ENCODE data around the gene NMNAT2.
"Not testable (repeated sequence)": the region's sequence is repeated elsewhere in the genome, so short reads cannot be mapped to it uniquely, and the experiment has no call there.

NMNAT2 gene

DNA sequence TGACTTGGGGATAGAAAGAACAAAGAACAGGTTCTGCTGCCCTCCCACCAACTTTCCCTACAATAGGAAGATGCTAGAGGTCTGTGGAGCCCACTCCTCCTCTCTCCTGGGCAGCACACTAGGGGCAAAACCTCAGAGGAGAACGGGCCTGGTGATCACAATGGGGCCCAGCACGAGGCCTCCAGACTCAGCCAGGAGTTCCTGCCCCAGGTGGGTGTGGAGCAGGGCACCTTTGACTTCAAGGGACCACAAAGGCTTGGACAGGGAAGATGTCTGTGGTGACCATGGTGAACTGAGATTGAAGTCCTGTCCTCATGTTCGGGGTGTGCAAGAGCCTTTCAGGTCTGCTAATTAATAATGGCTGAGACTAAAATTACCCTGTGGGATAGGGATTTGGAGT lies 143.3 kb downstream of the NMNAT2 start:
- TF ChIP-seq ZFP3 (CRISPR knock-in tag; IDR thresholded peaks at IDR 0.05): no peak
- TF ChIP-seq ZNF70 (CRISPR knock-in tag; IDR thresholded peaks at IDR 0.05): no peak
- TF ChIP-seq, protein P1, sequence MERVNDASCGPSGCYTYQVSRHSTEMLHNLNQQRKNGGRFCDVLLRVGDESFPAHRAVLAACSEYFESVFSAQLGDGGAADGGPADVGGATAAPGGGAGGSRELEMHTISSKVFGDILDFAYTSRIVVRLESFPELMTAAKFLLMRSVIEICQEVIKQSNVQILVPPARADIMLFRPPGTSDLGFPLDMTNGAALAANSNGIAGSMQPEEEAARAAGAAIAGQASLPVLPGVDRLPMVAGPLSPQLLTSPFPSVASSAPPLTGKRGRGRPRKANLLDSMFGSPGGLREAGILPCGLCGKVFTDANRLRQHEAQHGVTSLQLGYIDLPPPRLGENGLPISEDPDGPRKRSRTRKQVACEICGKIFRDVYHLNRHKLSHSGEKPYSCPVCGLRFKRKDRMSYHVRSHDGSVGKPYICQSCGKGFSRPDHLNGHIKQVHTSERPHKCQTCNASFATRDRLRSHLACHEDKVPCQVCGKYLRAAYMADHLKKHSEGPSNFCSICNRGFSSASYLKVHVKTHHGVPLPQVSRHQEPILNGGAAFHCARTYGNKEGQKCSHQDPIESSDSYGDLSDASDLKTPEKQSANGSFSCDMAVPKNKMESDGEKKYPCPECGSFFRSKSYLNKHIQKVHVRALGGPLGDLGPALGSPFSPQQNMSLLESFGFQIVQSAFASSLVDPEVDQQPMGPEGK (CRISPR knock-in tag; IDR thresholded peaks at IDR 0.05; ENCODE audit: borderline replicate concordance): no peak
- no peak for ATAC-seq

DNA sequence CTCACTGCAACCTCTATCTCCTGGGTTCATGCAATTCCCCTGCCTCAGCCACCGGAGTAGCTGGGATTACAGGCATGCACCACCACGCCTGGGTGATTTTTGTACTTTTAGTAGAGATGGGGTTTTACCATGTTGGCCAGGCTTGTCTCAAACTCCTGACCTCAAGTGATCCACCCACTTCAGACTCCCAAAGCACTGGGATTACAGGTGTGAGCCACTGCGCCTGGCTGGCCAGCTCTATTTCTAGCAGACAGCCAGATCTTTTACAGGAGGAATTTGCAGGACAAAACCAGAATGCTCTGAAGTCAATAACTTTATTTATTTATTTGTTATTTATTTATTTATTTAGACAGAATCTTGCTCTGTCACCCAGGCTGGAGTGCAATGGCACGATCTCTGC lies 144.2 kb downstream of the NMNAT2 start:
- not testable (repeated sequence) for ATAC-seq

DNA sequence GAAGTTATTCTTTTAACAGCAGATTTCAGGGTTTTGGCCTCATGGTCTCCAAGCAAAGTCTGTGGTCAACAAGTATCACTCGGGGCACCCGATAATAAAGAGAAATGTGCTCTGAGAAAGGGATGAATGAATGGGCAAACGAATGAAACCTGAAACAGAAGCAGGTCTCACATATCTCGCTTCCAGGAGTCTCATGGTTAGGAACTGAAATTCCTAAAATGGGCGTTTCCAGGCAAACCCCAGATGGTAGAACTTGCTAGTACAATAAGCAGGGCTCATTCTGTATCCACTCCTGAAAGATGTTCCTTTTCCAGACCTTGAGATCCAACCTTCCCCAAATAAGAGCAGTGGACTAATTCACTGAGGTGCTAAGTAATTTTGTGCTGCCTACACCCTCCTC lies 144.9 kb downstream of the NMNAT2 start:
- TF ChIP-seq ZFP3 (CRISPR knock-in tag; IDR thresholded peaks at IDR 0.05): no peak
- 0 out of 2 replicates have a peak, but pooled peaks have one; percentile 5 for TF ChIP-seq OSR1 (CRISPR knock-in tag; IDR thresholded peaks at IDR 0.05)
- no peak for TF ChIP-seq PPARA (CRISPR knock-in tag; IDR thresholded peaks at IDR 0.05; ENCODE audit: borderline replicate concordance)
- no peak for TF ChIP-seq CSDC2 (CRISPR knock-in tag; IDR thresholded peaks at IDR 0.05)
- ATAC-seq: no peak

DNA sequence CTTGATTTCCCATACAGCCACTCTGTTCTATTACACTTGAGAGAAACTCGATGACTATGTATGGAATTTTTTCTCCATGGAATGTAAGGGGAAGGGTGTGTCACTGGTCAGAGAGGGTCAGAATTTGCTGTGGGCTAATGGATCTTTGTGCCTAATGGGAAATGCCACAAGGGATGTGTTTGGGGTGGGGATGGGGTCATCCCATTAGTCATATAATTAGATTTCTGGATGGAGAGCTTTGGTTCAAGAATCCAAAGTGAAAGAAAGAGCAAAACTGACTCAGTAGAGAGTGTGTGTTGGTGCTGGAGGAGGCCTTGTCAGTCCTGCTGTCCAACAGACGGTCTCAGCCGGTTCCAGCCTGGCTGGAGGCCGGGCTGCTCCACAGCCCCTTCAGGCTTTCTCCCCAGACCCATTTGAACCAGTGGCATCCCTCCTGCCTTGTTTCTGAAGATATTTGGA lies 145.8 kb downstream of the NMNAT2 start:
- 0 out of 2 replicates have a peak, but pooled peaks have one; percentile 53 for TF ChIP-seq ZC3H10 (CRISPR knock-in tag; IDR thresholded peaks at IDR 0.05)
- no peak for TF ChIP-seq ARNTL (CRISPR knock-in tag; IDR thresholded peaks at IDR 0.05; ENCODE audit: borderline replicate concordance, low read depth)
- TF ChIP-seq BACH2 (CRISPR knock-in tag; IDR thresholded peaks at IDR 0.05; ENCODE audit: borderline replicate concordance): no peak
- no peak for TF ChIP-seq ZFP30 (CRISPR knock-in tag; IDR thresholded peaks at IDR 0.05)
- TF ChIP-seq, protein P2, sequence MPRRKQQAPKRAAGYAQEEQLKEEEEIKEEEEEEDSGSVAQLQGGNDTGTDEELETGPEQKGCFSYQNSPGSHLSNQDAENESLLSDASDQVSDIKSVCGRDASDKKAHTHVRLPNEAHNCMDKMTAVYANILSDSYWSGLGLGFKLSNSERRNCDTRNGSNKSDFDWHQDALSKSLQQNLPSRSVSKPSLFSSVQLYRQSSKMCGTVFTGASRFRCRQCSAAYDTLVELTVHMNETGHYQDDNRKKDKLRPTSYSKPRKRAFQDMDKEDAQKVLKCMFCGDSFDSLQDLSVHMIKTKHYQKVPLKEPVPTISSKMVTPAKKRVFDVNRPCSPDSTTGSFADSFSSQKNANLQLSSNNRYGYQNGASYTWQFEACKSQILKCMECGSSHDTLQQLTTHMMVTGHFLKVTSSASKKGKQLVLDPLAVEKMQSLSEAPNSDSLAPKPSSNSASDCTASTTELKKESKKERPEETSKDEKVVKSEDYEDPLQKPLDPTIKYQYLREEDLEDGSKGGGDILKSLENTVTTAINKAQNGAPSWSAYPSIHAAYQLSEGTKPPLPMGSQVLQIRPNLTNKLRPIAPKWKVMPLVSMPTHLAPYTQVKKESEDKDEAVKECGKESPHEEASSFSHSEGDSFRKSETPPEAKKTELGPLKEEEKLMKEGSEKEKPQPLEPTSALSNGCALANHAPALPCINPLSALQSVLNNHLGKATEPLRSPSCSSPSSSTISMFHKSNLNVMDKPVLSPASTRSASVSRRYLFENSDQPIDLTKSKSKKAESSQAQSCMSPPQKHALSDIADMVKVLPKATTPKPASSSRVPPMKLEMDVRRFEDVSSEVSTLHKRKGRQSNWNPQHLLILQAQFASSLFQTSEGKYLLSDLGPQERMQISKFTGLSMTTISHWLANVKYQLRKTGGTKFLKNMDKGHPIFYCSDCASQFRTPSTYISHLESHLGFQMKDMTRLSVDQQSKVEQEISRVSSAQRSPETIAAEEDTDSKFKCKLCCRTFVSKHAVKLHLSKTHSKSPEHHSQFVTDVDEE (CRISPR knock-in tag; IDR thresholded peaks at IDR 0.05): no peak
- TF ChIP-seq, protein P3, sequence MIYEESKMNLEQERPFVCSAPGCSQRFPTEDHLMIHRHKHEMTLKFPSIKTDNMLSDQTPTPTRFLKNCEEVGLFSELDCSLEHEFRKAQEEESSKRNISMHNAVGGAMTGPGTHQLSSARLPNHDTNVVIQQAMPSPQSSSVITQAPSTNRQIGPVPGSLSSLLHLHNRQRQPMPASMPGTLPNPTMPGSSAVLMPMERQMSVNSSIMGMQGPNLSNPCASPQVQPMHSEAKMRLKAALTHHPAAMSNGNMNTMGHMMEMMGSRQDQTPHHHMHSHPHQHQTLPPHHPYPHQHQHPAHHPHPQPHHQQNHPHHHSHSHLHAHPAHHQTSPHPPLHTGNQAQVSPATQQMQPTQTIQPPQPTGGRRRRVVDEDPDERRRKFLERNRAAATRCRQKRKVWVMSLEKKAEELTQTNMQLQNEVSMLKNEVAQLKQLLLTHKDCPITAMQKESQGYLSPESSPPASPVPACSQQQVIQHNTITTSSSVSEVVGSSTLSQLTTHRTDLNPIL (CRISPR knock-in tag; IDR thresholded peaks at IDR 0.05; ENCODE audit: low read depth): no peak
- no peak for TF ChIP-seq TCF4 (CRISPR knock-in tag; IDR thresholded peaks at IDR 0.05; ENCODE audit: borderline replicate concordance)
- TF ChIP-seq ESRRG (CRISPR knock-in tag; IDR thresholded peaks at IDR 0.05): no peak
- no peak for TF ChIP-seq ZNF565 (CRISPR knock-in tag; conservative IDR thresholded peaks at IDR 0.05; ENCODE audit: low read depth)
- TF ChIP-seq TOX (CRISPR knock-in tag; IDR thresholded peaks at IDR 0.05; ENCODE audit: borderline replicate concordance): no peak
- no peak for TF ChIP-seq ZFP3 (CRISPR knock-in tag; IDR thresholded peaks at IDR 0.05)
- TF ChIP-seq, protein P1 (CRISPR knock-in tag; IDR thresholded peaks at IDR 0.05; ENCODE audit: borderline replicate concordance): no peak
- TF ChIP-seq OSR1 (CRISPR knock-in tag; IDR thresholded peaks at IDR 0.05): 0 out of 2 replicates have a peak, but pooled peaks have one; percentile 6
- TF ChIP-seq ISL1 (CRISPR knock-in tag; IDR thresholded peaks at IDR 0.05): no peak; the same call in 1 of the 2 replicates
- peak; percentile 73 for ATAC-seq

DNA sequence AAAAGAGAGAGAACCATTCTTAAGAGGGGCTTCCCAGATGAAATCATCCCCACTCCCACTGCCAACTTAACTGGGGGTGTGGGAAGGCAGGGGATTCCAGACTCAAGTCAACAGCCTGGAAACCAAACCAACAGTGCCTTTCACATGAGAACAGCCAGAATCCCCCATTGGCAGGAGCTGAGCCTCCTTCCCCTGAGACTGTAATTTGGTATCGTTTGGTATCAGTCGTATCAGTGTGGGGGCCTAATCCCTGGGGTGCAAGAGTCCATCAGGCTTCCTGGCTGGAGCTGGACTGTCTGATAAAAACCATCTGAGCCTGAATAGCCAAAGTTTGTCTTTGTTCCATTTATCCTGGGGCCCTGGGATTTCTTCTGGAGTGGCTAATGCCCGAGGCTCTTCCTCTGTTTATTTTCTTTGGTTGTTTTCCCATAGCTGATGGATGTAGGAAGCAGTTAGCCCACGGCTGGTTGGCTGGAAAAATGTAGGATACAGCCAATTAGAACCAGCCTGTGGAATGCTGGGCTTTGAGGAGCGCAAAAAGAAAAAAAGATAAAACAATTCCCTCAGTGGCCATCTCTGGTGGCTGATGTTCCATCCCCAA lies 147.5 kb downstream of the NMNAT2 start:
- no peak for TF ChIP-seq ZFP3 (CRISPR knock-in tag; IDR thresholded peaks at IDR 0.05)
- TF ChIP-seq ZNF565 (CRISPR knock-in tag; conservative IDR thresholded peaks at IDR 0.05; ENCODE audit: low read depth): no peak
- TF ChIP-seq ZFP30 (CRISPR knock-in tag; IDR thresholded peaks at IDR 0.05): no peak
- TF ChIP-seq ESRRG (CRISPR knock-in tag; IDR thresholded peaks at IDR 0.05): no peak
- no peak for TF ChIP-seq OSR1 (CRISPR knock-in tag; IDR thresholded peaks at IDR 0.05)
- TF ChIP-seq ZNF70 (CRISPR knock-in tag; IDR thresholded peaks at IDR 0.05): no peak
- TF ChIP-seq TCF4 (CRISPR knock-in tag; IDR thresholded peaks at IDR 0.05; ENCODE audit: borderline replicate concordance): peak; percentile 20; the same call in 1 of the 2 replicates
- TF ChIP-seq CSDC2 (CRISPR knock-in tag; IDR thresholded peaks at IDR 0.05): no peak
- no peak for TF ChIP-seq SNAI2 (CRISPR knock-in tag; IDR thresholded peaks at IDR 0.05)
- ATAC-seq: peak; percentile 54

All from SK-N-SH treated with all-trans-retinoic acid at 6 μM for 48 hours (cell line).